Chondrocyte (in vitro differentiated cells): ENCODE measurements around the gene ZNF562. TPM values are rescaled to one million over a fixed set of nuclear protein-coding genes. Genes with fewer than 3 reads are reported as not detected.

ENCODE experiments used
- DNase-seq: peaks from one replicate; pipeline ENCODE4 v3.0.0; 2021; ENCODE audit warnings: mixed read lengths, low spot score
- H3K27ac Mint-ChIP-seq: one replicate; pipeline ENCODE4 v1.8.0; 2021; ENCODE audit warnings: mild to moderate bottlenecking, moderate library complexity, mixed read lengths; ENCODE audit not compliant: unreplicated experiment
- H3K27me3 Mint-ChIP-seq: 2 replicates; pipeline ENCODE4 v1.8.0; 2021; ENCODE audit warnings: low read depth, mixed read lengths
- H3K36me3 Mint-ChIP-seq: 2 replicates; pipeline ENCODE4 v1.8.0; 2021; ENCODE audit warnings: low read depth, mixed read lengths
- H3K4me1 Mint-ChIP-seq: 2 replicates; pipeline ENCODE4 v1.8.0; 2021; ENCODE audit warnings: low read depth, mild to moderate bottlenecking, mixed read lengths
- H3K4me3 Mint-ChIP-seq: one replicate; pipeline ENCODE4 v1.8.0; 2021; ENCODE audit warnings: mild to moderate bottlenecking, moderate library complexity, mixed read lengths; ENCODE audit not compliant: unreplicated experiment
- H3K9me3 Mint-ChIP-seq: 2 replicates; pipeline ENCODE4 v1.8.0; 2021; ENCODE audit warnings: low read depth, mixed read lengths
- CTCF ChIP-seq: fragments of 200-600 bp; sonication (generic); IDR thresholded peaks from 2 replicates; pipeline ENCODE4 v1.5.0; 2021; ENCODE audit warnings: antibody characterized with exemption, mild to moderate bottlenecking, moderate library complexity
- total RNA-seq: library from RNA; stranded (reverse); gene quantifications from 3 replicates; pipeline ENCODE4 v1.2.1, GENCODE V29; 2021

The ZNF562 gene
- total RNA-seq, 1 donor from 2014 or later, result 10.7 TPM

GRCh38 chr19:9597027-9597426 lies 77.9 kb downstream of the ZNF562 start:
- Mint-ChIP-seq H3K36me3 (no peaks in the 10 kb centered on the region), H3K9me3 (no peaks in the 10 kb centered on the region), H3K27me3 (peaks cover 9% of the 10 kb centered on the region), H3K4me3 (no peak overlapping the region), H3K4me1 (peaks cover 4% of the 10 kb centered on the region), H3K27ac (peak overlapping the region; percentile 62)
- DNase-seq, result no peak
- TF ChIP-seq CTCF, result no peak

Other genes starting within 250 kb of the ZNF562 start
- 12.7 to 21.0 TPM (median 13.0 TPM) in 3 replicates for gene ZNF266, start 239.5 kb downstream of the ZNF562 start, total RNA-seq
- not detected in 3 replicates for gene ZNF560, start 176.5 kb downstream of the ZNF562 start, total RNA-seq
- gene ZNF426, start 136.5 kb downstream of the ZNF562 start, total RNA-seq, result 15.7 to 21.7 TPM (median 17.0 TPM) in 3 replicates
- gene ZNF121, start 90.6 kb downstream of the ZNF562 start, total RNA-seq, result 19.2 to 22.4 TPM (median 21.6 TPM) in 3 replicates
- 42.2 to 51.3 TPM (median 43.5 TPM) in 3 replicates for gene ZNF561, start 53.9 kb downstream of the ZNF562 start, total RNA-seq
- gene ZNF846, start 93.6 kb upstream of the ZNF562 start, total RNA-seq, result 18.8 to 20.3 TPM (median 19.4 TPM) in 3 replicates
- 24.2 to 27.8 TPM (median 26.7 TPM) in 3 replicates for gene FBXL12, start 144.0 kb upstream of the ZNF562 start, total RNA-seq
- gene UBL5, start 152.8 kb upstream of the ZNF562 start, total RNA-seq, result 265 to 294 TPM (median 265 TPM) in 3 replicates
- gene PIN1, start 160.2 kb upstream of the ZNF562 start, total RNA-seq, result 64.5 to 78.4 TPM (median 65.5 TPM) in 3 replicates